Measurements from ENCODE around the gene SRC.

The SRC gene

DNA sequence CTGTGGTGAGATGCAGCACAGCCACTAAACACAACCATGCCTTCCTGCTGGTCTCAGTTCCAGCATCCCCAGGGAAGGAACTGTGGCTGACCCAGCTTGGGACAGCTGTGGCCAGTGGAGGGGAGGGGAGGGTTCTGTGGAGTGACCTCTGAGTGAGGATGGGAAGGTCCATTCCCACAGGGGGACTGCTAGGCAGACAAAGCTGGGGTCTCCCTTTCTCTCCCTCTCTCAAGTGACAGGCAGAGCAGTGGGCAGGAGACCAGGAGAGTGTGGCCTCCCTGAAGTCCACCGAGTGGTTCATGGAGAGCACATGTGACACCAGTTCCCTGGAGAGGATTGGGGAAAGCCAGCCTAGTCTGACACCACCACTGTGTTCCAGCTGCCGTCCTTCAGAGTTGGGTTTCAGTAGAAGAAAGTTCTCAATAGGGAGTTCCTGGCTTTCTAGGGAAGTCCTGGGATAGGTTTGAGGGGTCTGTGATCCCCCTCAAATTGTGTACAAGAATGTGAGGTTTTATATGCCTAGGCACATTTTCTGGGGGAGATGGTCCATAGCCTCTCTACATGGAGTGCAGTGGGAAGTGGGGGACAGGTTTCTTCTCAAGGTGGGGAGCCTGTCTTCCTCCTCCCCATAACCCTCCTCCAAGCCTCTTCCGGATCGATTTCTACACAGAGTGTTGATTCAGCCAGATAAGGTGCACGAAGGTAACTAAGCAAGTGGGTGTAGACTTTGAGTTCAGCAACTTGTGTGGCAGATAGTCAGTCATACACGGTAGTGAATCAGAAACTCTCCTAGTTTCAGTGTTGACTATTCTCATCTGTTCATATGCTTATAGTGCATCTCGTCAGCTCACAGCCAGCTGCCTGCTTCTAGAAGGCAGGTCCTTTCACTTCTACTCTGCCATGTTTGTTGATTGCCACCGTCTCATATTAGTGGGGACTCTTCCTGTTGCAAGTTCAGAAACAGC is 37.6 kb upstream of the SRC start:
- DNase-seq (ENCODE audit: low read depth, low spot score): no peak
- TF ChIP-seq, protein P1, sequence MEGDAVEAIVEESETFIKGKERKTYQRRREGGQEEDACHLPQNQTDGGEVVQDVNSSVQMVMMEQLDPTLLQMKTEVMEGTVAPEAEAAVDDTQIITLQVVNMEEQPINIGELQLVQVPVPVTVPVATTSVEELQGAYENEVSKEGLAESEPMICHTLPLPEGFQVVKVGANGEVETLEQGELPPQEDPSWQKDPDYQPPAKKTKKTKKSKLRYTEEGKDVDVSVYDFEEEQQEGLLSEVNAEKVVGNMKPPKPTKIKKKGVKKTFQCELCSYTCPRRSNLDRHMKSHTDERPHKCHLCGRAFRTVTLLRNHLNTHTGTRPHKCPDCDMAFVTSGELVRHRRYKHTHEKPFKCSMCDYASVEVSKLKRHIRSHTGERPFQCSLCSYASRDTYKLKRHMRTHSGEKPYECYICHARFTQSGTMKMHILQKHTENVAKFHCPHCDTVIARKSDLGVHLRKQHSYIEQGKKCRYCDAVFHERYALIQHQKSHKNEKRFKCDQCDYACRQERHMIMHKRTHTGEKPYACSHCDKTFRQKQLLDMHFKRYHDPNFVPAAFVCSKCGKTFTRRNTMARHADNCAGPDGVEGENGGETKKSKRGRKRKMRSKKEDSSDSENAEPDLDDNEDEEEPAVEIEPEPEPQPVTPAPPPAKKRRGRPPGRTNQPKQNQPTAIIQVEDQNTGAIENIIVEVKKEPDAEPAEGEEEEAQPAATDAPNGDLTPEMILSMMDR (IDR thresholded peaks at IDR 0.05; ENCODE audit: low read depth, low read length): no peak
- in situ Hi-C loops (cut with HindIII; ENCODE audit: low sequenced_read_pairs): no loop called here
- no peak overlapping the region for H3K4me3 ChIP-seq (ENCODE audit: low read depth, low read length)

DNA sequence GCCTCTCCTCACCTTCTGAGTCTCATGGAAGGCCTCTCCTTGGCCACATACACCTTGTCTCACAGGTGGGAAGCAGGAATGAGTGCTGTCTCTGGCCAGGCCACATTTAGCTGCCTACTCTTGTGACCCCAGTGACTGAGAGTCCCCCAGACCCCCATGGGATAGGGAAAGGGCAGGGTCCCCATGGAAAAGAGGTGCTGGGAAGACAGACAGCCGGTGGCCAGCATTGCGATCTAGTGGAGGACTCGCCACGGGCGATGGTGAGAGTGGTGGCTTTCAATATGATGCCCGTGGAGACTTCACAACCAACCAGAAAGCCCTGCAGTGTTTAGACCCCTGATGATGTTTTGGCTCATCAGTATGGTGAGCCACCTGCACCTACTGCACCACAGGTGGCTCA is 36.6 kb upstream of the SRC start:
- in situ Hi-C loops (cut with HindIII; ENCODE audit: low sequenced_read_pairs): no loop called here

DNA sequence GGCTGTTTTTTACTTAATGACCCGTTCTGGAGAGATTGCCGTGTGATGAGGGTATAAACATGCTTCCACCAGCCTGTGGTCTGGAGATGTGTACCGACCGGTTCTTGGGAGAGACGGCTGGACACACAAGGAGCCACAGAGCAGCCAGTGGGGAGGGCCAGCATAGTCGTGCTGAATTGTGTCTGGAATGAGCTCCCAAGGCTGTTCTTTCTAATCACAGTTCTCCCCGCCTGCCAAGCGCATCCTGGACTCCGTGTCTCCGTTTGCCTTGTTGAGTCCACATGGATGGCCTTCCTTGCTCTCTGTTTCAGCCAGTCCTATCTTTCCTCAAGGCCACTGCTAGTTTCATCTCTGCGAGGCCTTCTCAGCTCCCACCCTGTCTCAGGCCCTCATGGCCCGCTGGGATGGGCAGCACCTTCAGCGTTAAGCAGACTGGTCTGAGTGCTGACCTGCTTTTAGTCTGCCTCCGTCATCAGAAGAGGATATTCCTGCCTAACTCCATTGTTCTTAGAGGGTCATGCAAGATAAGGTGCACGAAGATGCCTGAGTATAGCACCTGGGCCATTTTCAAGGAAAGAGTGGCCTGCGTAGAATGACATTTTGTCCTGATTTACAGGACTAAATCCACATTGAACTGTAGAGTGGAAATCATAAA is 35.9 kb upstream of the SRC start:
- H3K4me3 ChIP-seq (ENCODE audit: low read depth, low read length): no peak overlapping the region

More for the DNA sequence above, 36.6 kb upstream of the SRC start:
- DNase-seq (ENCODE audit: low read depth, low spot score): no peak
- no peak overlapping the region for H3K4me3 ChIP-seq (ENCODE audit: low read depth, low read length)
- TF ChIP-seq, protein P1 (IDR thresholded peaks at IDR 0.05; ENCODE audit: low read depth, low read length): no peak

DNA sequence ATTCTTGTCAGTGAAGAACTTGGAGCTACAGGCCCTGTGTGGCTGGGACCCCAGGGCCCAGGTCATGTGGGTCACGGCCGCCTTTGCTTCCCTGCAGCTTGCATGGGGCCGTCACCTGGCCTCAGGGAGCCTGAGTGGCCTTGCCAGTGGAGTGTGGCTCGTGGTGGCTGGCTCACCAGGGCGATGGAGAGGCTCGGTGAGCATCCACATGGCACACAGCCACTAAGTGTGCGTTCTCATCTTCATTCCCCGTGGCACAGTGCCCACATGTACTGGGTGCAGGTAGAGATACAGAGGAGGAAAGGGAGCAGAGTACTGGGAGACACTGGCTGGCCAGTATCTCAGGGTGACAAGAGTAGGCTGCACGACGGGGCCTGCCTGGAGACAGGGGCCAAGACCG is 35.0 kb upstream of the SRC start:
- H3K4me3 ChIP-seq (ENCODE audit: low read depth, low read length): no peak overlapping the region
- no peak for DNase-seq (ENCODE audit: low read depth, low spot score)
- TF ChIP-seq, protein P1 (IDR thresholded peaks at IDR 0.05; ENCODE audit: low read depth, low read length): no peak
- in situ Hi-C loops (cut with HindIII; ENCODE audit: low sequenced_read_pairs): no loop called here

More for the DNA sequence above, 35.9 kb upstream of the SRC start:
- no peak for DNase-seq (ENCODE audit: low read depth, low spot score)
- in situ Hi-C loops (cut with HindIII; ENCODE audit: low sequenced_read_pairs): no loop called here
- TF ChIP-seq, protein P1 (IDR thresholded peaks at IDR 0.05; ENCODE audit: low read depth, low read length): no peak

DNA sequence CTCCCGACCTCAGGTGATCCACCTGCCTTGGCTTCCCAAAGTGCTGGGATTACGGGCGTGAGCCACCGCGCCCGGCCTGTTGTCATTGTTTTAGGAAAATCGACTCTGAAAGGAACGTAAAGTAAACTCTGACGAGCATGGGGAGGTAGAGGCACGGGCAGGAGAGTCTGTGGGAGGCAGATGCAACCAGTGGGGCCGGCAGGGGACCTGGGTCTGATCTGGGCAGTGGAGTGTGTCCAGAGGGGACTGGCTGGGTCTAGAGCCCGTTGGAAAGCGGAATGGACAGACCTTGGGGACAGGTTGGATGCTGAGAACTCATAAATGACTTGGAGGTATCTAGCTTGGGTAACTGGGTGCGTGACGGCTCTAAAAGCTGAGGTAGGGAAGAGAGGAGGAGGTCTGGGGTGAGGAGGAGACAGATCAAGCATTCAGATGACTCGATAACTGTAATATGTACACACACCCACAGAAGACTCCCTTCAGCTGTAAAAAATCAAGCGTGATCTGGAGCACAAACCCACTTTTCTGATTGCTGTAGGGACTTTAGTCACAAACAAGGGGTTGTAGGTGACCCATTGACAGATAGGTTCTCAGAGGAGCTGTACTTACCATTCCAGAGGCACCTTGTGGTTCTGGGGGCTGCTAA is 34.1 kb upstream of the SRC start:
- H3K4me3 ChIP-seq (ENCODE audit: low read depth, low read length): no peak overlapping the region
- in situ Hi-C loops (cut with HindIII; ENCODE audit: low sequenced_read_pairs): no loop called here
- no peak for DNase-seq (ENCODE audit: low read depth, low spot score)
- TF ChIP-seq, protein P1 (IDR thresholded peaks at IDR 0.05; ENCODE audit: low read depth, low read length): no peak

DNA sequence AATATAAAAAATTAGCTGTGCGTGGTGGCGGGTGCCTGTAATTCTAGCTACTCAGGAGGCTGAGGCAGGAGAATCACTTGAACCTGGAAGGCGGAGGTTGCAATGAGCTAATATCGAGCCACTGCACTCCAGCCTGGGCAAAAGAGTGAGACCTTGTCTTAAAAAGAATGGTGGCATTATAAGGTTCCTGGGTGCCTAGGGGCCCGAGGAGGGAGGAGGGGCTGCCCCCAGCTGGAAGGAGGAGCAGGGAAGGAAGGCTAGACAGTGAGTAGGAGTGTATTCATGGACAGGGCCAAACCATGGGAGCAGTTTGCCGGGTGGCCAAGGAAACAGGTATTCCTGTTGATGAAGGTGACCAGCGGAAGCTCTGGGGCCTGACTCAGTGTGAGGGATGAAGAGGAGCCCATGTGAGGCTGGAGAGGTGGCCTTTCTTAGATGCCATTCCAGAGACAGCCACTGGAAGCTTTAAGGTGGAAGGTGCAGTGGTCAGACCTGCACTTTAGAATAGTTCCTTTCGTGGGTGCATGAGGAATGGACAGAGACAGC is 32.3 kb upstream of the SRC start:
- in situ Hi-C loops (cut with HindIII; ENCODE audit: low sequenced_read_pairs): no loop called here

More for the DNA sequence above, 32.3 kb upstream of the SRC start:
- H3K4me3 ChIP-seq (ENCODE audit: low read depth, low read length): no peak overlapping the region
- DNase-seq (ENCODE audit: low read depth, low spot score): no peak
- TF ChIP-seq, protein P1 (IDR thresholded peaks at IDR 0.05; ENCODE audit: low read depth, low read length): no peak
